K562 (cell line): ENCODE data around the gene POLD2. TPM values are rescaled to one million over a fixed set of nuclear protein-coding genes. Genes with fewer than 3 reads are reported as not detected.

Experiments
- ATAC-seq: fragments of 200-7000 bp; cut with Tn5 transposase; 3 replicates; pipeline ENCODE4 v1.9.1; 2020; ENCODE audit warnings: moderate library complexity
- BruUV-seq: library from RNA; stranded (reverse); fragments of 400-500 nt; replicated peaks from 2 replicates; lab custom pipeline; 2021; lab: Mats Ljungman, UMichigan
- CTCF ChIA-PET: fragments of 300-600 bp; formaldehyde crosslinking; extraction: SDS; loops from one replicate; lab custom pipeline; 2021; ENCODE audit warnings: low intra/inter-chr PET ratio; lab: Yijun Ruan, JAX
- POLR2A ChIA-PET: fragments of 300-600, 350-650 bp; sonication (Branson Sonifier 250); formaldehyde crosslinking; extraction: SDS; loops from one replicate; lab custom pipeline; 2021; ENCODE audit warnings: antibody characterized with exemption, inconsistent platforms; lab: Yijun Ruan, JAX
- DNase-seq, 4 experiments: peaks; one replicate each; pipeline versions ENCODE4 v3.0.0 to v3.0.0-alpha.2; 2011 to 2018; ENCODE audit warnings: low spot score in 3 of 4, mixed read lengths in 3 of 4; ENCODE audit errors: extremely low read depth in 1 of 4
- FAIRE-seq: peaks from 2 replicates; lab custom pipeline; 2011; peaks lifted over from hg19 to GRCh38; lab: Jason Lieb, UNC
- H2AFZ ChIP-seq: 2 replicates; pipeline ENCODE4 v1.6.0; 2011; ENCODE audit warnings: low read depth, low read length, control low read depth, inconsistent platforms
- H3K27ac ChIP-seq: fragments of 200-600 bp; 3 replicates; pipeline ENCODE4 v1.8.0; 2011; ENCODE audit warnings: low read depth, mild to moderate bottlenecking, control low read depth, inconsistent platforms, low read length, moderate library complexity, mixed read lengths; ENCODE audit errors: extremely low read depth
- H3K27me3 ChIP-seq, 2 experiments: fragments of 300-600 bp in 1 of 2; 2 replicates in 1 of 2; 3 replicates in 1 of 2; pipeline versions ENCODE4 v1.6.0 to v1.8.0; 2011; ENCODE audit warnings: inconsistent platforms in 2 of 2, low read length in 2 of 2, mild to moderate bottlenecking in 1 of 2, mixed read lengths in 1 of 2, moderate library complexity in 1 of 2; ENCODE audit not compliant: control insufficient read depth in 2 of 2, insufficient read depth in 2 of 2
- H3K36me3 ChIP-seq: fragments of 300-600 bp; 3 replicates; pipeline ENCODE4 v1.8.0; 2011; ENCODE audit warnings: mild to moderate bottlenecking, low read length, inconsistent platforms; ENCODE audit not compliant: control insufficient read depth, insufficient read depth
- H3K4me1 ChIP-seq, 2 experiments: fragments of 200-600 bp in 1 of 2; replicated peaks in 1 of 2; 2 replicates in 1 of 2; 3 replicates in 1 of 2; pipeline versions ENCODE4 v1.5.1 to v1.8.0; 2011; ENCODE audit warnings: inconsistent platforms in 2 of 2, low read length in 2 of 2, mild to moderate bottlenecking in 1 of 2, mixed read lengths in 1 of 2, moderate library complexity in 1 of 2; ENCODE audit not compliant: control insufficient read depth in 2 of 2, insufficient read depth in 2 of 2
- H3K4me2 ChIP-seq: 2 replicates; pipeline ENCODE4 v1.6.1; 2011; ENCODE audit warnings: low read length, control low read depth, inconsistent platforms, mixed read lengths; ENCODE audit not compliant: insufficient read depth
- H3K4me3 ChIP-seq: fragments of 200-600 bp; sonication (generic), shearing (Covaris generic); 2 replicates; pipeline ENCODE4 v1.5.1; 2016; ENCODE audit warnings: control low read depth, inconsistent platforms
- H3K79me2 ChIP-seq: fragments of 200-600 bp; 3 replicates; pipeline ENCODE4 v1.8.0; 2011; ENCODE audit warnings: low read length, inconsistent platforms; ENCODE audit not compliant: control insufficient read depth, insufficient read depth
- H3K9ac ChIP-seq, 2 experiments: 2 replicates each; pipeline versions ENCODE4 v1.6.0 to v1.6.1; 2011; ENCODE audit warnings: low read depth in 2 of 2, low read length in 2 of 2, control low read depth in 1 of 2, inconsistent platforms in 1 of 2, mild to moderate bottlenecking in 1 of 2, mixed read lengths in 1 of 2; ENCODE audit not compliant: insufficient read depth in 1 of 2
- H3K9me1 ChIP-seq: one replicate; pipeline ENCODE4 v1.6.0; 2011; ENCODE audit warnings: inconsistent platforms, mild to moderate bottlenecking, low read length, moderate library complexity; ENCODE audit not compliant: control insufficient read depth, insufficient read depth
- H3K9me3 ChIP-seq: replicated peaks from 2 replicates; pipeline ENCODE4 v1.5.1; 2011; ENCODE audit warnings: low read depth, low read length, inconsistent platforms; ENCODE audit not compliant: control insufficient read depth, insufficient read depth
- H4K20me1 ChIP-seq: replicated peaks from 2 replicates; pipeline ENCODE4 v1.6.1; 2011; ENCODE audit warnings: low read length, inconsistent platforms, mixed read lengths; ENCODE audit not compliant: control insufficient read depth, insufficient read depth
- C11orf30 ChIP-seq: fragments of 450-650 bp; IDR thresholded peaks from 2 replicates; pipeline ENCODE4 v1.6.1; 2016; ENCODE audit warnings: low read depth, mild to moderate bottlenecking
- CEBPB ChIP-seq: fragments of 450-650 bp; IDR thresholded peaks from 2 replicates; pipeline ENCODE4 v1.6.1; 2016; ENCODE audit warnings: missing genetic modification characterization, missing compliant biosample characterization
- CEBPG ChIP-seq, 3 experiments: fragments of 200-800 bp in 1 of 3; sonication (Bioruptor generic) in 1 of 3; sonication (generic) in 1 of 3; formaldehyde crosslinking in 1 of 3; IDR thresholded peaks in 2 of 3; conservative IDR thresholded peaks in 1 of 3; 2 replicates each; pipeline versions ENCODE4 v1.6.1 to v1.8.0; 2016 to 2022; ENCODE audit warnings: missing compliant biosample characterization in 2 of 3, missing genetic modification characterization in 2 of 3, mild to moderate bottlenecking in 1 of 3, missing genetic modification reagents in 1 of 3
- ZNF830 ChIP-seq: fragments of 250-450 bp; sonication (Bioruptor Pico); IDR thresholded peaks from 2 replicates; pipeline ENCODE4 v1.5.0; 2021; ENCODE audit warnings: mild to moderate bottlenecking
- ZSCAN32 ChIP-seq: fragments of 450-650 bp; formaldehyde crosslinking; IDR thresholded peaks from 2 replicates; pipeline ENCODE4 v1.4.0; 2020; ENCODE audit warnings: mild to moderate bottlenecking, moderate library complexity
- WGBS: fragments of 100-300 bp; shearing (Covaris generic); methylation state at CpG from one replicate; pipeline ENCODE4 v1.1.6; 2016; ENCODE audit warnings: low coverage, mixed read lengths; ENCODE audit not compliant: insufficient coverage; ENCODE audit errors: missing lambda C conversion rate; 5-methylcytosine and 5-hydroxymethylcytosine counted together
- in situ Hi-C: fragments of 300-500 bp; cut with MboI; formaldehyde crosslinking; loops from 4 replicates; pipeline ENCODE4 v1.15.0; 2018; ENCODE audit warnings: inconsistent platforms, mixed read lengths
- intact Hi-C: fragments of 100-400 bp; cut with micrococcal nuclease; formaldehyde crosslinking; loops from 2 replicates; pipeline ENCODE4 v1.14.2; 2022
- polyA plus RNA-seq, 8 experiments: library from polyadenylated mRNA; depleted of rRNA in 4 of 8; stranded (reverse) in 5 of 8; unstranded in 3 of 8; fragments of >200 nt; fragmentation: Nextera tagmentation in 2 of 8; fragmentation: Illumina TruSeq in 1 of 8; extraction: Ambion mirVana in 2 of 8; extraction: Trizol in 1 of 8; gene quantifications; 2 replicates each; pipeline versions ENCODE4 v1.2.1 to v1.2.3, GENCODE V29; 2011 to 2014; ENCODE audit warnings: inconsistent platforms in 1 of 8, missing spikeins in 1 of 8
- total RNA-seq, 7 experiments: library from RNA; depleted of rRNA in 6 of 7; stranded (reverse); fragments of >200 nt in 6 of 7; fragmentation: Illumina TruSeq in 2 of 7; extraction: Trizol in 2 of 7; gene quantifications; 2 replicates each; pipeline versions ENCODE4 v1.2.1 to v1.2.3, GENCODE V29; 2011 to 2021; ENCODE audit warnings: low replicate concordance in 1 of 7
- TF ChIP-seq, protein P1 (sequence below), 2 experiments: fragments of 450-650 bp in 1 of 2; sonication (generic) in 1 of 2; formaldehyde crosslinking in 1 of 2; IDR thresholded peaks in 1 of 2; conservative IDR thresholded peaks in 1 of 2; 2 replicates each; pipeline versions ENCODE4 v1.6.1 to v1.8.1; 2016 to 2023; ENCODE audit warnings: mild to moderate bottlenecking in 2 of 2, moderate library complexity in 2 of 2, inconsistent platforms in 1 of 2, missing genetic modification reagents in 1 of 2

POLD2 gene
- total and polyA plus RNA-seq, 9 of the 15 experiments (the other 6 are each of a cell fraction or from before 2014, with no cell fraction given), result 29.7 to 259 (median 225) TPM

DNA sequence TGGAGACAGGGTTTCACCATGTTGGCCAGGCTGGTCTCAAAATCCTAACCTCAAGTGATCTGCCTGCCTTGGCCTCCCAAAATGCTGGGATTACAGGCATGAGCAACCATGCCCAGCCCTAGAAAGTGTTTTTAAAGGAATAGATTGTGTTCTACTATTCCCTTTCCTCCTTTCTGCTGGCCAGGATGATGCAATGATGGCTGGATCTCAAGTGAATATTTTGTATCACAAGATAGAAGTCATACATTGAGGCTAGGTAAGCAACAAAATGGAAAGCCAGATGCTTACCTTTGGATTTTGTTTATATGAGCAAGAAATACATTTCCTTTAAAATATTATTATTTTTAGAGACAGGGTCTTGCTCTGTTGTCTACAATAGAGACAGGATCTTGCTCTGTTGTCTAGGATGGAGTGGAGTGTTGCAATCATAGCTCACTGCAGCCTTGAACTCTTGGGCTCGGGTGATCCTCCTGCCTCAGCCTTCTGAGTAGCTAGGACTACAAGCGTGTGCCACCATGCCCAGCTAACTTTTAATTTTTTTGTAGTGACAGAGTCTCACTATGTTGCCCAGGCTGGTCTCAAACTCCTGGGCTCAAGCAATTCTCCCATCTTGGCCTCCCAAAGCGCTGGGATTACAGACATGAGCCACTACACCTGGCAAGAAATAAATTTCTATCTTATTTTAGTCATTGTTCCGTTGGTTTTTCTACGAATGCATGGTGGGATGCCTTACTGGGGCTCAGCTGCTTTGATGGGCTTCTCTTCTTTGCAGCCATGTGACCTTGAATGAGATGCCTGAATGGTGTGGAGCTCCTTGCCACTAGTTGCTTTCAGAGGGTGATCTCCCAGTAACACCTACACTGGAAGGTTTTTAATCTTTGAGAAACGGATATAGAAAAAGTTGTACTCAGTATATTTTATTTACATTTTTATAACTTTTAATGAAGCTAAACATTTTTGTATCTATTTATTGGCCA, 25.0 kb downstream of the POLD2 start:
- no peak overlapping the region for H3K27ac ChIP-seq
- 0 out of 2 replicates have a peak overlapping the region, but pooled peaks have one; percentile 4 for H2AFZ ChIP-seq
- ATAC-seq (no peak), FAIRE-seq (no peak)
- H3K4me2 ChIP-seq, result no peak overlapping the region
- no peak overlapping the region for H3K9ac ChIP-seq
- BruUV-seq, result no TSS peak
- H4K20me1 ChIP-seq, result no peaks in the 10 kb centered on the region
- 15% methylated on average over 6 of the region's 6 CpGs for WGBS
- H3K4me1 ChIP-seq, result peaks cover 0 to 16% of the 10 kb centered on the region in 2 experiments; a peak in 4 of 5 replicates
- no peaks in the 10 kb centered on the region for H3K9me3 ChIP-seq
- in situ Hi-C loops, result no loop called here
- POLR2A ChIA-PET, result interaction anchor here (0.6 to 3.2 kb wide), 5 partner anchors 11 to 182 kb away, joined by 3 to 13 read pairs (median 4); no protein-coding TSS in a partner anchor
- no peak overlapping the region for H3K4me3 ChIP-seq
- TF ChIP-seq CEBPG (CRISPR knock-in tag; IDR thresholded peaks at IDR 0.05) (peak; percentile 56; the same call in 1 of the 2 replicates), CEBPG (tag; conservative IDR thresholded peaks at IDR 0.05 in 1 of 2, IDR thresholded peaks at IDR 0.05 in 1 of 2) (peak; percentile 67 to 88; a peak in 3 of 4 replicates), C11orf30 (no peak), CEBPB (tag) (peak; percentile 76), ZSCAN32 (CRISPR knock-in tag) (peak; percentile 32; the same call in 1 of the 2 replicates), ZNF830 (CRISPR knock-in tag) (no peak)
- TF ChIP-seq, protein P1, sequence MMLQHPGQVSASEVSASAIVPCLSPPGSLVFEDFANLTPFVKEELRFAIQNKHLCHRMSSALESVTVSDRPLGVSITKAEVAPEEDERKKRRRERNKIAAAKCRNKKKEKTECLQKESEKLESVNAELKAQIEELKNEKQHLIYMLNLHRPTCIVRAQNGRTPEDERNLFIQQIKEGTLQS (IDR thresholded peaks at IDR 0.05), result peak; percentile 88
- TF ChIP-seq, protein P1 (CRISPR knock-in tag; conservative IDR thresholded peaks at IDR 0.05), result no peak
- TF ChIP-seq, all 486 proteins: peak for 4
- intact Hi-C loops, result no loop called here
- Histone ChIP-seq H3K36me3 (no peaks in the 10 kb centered on the region), H3K79me2 (no peaks in the 10 kb centered on the region), H3K27me3 (peaks cover 0 to 14% of the 10 kb centered on the region in 2 experiments; a peak in 3 of 5 replicates), H3K9me1 (no peaks in the 10 kb centered on the region)
- no peak for DNase-seq
- CTCF ChIA-PET, result no interaction called here
